GM21526 (cell line): Measurements from ENCODE around the gene NPHP1.
"Not testable (repeated sequence)": the region's sequence is repeated elsewhere in the genome, so short reads cannot be mapped to it uniquely, and the experiment has no call there.

Experiments
- ATAC-seq: cut with Tn5 transposase; IDR thresholded peaks from one replicate; pipeline ENCODE4 v1.9.1; 2021; ENCODE audit warnings: moderate library complexity; ENCODE audit not compliant: unreplicated experiment, low FRiP score

NPHP1 gene

DNA sequence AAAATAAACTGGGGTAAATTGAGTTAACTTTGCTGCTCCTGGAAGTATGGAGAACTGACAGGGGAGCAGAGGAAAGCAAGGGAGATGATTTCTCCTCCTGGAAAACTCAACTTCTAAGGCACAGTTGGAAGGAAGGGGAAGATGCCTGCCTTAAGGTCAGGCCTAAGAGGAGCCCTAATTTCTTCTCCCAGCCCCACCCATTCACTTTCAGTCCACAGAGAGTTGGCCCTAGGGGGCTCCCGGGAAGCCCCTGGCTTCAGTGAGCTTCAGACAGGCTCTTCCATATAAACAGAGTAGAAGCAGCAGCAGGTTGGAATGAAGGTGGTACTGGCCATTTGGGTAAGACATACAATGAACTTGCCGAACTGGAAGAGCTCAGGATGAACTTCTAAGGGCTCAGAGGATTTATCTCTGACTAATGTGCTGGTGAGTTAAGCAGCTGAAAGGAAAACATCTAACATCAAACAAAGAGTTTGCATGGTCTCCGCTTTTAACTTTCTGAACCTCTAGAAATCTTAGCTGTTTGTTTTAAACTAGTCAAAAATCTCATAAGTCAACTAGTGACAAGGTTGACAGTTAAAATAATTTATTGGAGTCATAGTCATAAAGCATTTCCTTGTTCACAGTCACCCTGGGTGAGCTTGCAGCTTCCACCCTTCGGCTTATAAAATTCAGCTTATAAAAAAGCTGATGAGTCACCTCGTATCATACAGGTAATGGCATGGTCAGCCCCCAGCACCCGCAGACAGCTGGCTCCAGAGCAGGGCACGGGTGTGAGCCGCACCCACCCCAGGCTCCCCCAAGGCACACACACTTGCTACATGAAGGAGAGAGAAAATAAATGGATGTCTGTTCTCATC is 99.0 kb downstream of the NPHP1 start:
- no peak for ATAC-seq

DNA sequence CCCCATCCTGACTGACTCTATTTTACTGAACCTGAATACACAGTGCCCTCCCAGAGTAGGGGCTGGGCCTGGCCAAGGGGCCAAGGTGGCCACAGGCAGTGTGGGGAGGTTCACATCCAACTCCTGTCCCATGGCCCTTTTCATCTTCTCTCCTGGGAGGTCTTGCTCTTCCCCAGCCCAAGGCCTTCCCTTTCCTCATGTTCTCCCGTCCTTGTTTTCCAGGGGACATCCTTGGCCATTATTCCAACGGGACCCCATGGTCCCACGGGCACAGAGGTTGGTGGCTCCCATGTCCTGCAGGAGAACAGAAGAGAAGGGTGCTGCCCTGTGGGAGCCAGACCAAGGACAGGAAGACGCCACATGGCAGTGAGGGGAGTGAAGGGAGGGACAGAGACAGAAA is 99.6 kb downstream of the NPHP1 start:
- ATAC-seq, result no peak

DNA sequence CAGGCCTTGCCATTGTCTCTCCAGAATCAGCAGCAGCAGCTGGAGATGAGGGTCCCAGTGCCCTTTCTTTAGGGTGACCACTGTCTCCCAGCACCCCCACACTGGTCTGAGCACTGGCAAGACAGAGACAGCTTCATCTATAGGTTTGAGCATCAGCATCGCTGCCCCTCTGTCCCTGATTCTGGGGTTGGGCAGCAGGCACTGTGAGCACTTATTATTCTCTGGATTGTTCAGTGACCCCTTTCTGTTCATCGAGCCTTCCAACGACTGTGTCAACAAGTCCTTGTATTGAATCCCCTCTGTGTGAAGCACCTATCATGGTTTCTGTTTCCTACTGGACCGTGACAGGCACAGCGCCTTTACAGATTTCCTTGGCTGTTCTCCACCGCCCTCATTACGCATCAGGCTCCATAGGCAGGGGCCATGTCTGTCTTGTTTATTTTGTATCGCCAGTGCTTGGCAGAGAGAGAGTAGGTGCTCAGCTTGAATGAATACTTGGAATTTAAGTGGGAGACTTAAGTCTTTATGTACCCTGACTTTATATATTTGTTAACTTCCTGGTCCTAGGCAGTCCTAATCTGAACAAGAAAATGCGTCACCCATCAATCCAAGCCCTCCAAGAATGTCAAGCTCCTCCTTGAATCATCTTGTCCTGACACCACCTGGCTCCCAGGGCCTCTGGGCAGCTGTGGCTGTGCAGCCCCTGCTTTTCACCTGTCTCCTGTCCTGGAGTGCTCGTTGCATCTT is 100.6 kb downstream of the NPHP1 start:
- no peak for ATAC-seq

GRCh38 chr2:110103061-110103961 is 101.5 kb downstream of the NPHP1 start:
- ATAC-seq, result no peak

DNA sequence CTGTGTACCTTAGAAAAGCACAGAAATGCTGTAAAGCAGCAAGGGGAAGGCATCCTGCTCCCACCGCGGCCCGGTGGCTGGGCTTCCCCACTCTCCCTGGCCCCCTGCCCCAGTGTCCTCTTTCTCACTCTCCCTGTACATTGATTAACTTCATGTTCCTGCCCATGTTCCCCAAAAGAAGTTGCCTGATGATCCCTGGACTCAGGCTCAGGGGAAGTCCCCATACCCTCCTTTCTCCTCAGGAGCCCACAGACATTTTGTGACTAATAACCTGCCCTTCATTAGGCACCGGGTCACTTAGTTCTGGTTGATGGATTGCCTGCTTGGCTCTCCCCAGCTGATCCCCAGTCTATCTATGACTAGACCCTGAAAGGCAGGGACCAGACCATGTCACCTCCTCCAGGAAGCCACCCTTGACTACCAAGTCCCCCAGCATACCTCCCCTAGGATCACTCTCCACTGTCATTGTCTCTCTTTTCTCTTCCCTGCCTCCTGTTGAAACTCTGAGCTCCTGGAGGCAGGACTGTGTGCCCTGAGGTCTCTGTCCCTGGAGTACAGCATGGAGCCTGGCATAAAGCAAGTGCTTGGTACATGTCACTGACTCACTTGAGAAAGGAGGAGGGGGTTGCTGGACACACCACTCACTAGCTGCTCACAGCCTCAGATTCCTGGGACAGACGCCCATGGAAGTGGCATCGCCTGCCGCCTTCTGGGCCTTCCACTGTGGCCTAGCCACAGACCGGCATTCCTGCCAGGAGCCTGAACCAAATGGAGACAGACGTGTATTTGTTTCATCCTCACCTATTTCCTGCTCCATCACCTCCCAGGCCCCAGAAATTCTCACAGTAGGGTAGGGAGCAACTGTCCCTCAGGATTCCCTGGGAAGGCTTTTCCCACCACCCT is 102.7 kb downstream of the NPHP1 start:
- no peak for ATAC-seq

DNA sequence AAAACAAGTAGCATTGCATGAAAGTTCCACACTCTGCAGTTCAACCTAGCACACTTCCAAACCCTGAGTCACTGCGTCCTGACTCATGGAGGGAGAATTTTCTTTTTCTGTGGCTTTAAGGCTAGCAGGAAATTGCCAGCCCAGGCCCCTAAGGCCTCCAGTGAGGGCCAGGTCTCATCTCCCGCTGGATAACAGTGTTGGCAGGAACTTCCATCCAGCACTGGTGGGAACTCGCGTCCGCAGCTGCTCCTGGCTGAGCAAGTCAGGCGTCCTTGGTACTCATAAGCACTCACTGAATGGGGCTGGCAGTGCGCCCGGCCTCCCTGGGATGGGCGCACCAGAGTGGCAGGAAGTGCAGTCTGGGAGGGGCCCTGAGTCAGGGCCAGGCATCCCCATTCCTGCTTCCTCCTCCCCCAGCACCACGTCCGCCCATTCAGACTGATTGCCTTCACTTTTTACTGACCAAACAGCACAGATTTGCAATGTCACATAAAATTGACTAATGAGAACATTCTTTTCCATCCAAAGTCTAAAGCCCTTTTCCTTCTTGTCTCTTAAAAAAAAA is 103.5 kb downstream of the NPHP1 start:
- ATAC-seq, result no peak

GRCh38 chr2:110100880-110101279 is 103.9 kb downstream of the NPHP1 start:
- ATAC-seq, result not testable (repeated sequence)

DNA sequence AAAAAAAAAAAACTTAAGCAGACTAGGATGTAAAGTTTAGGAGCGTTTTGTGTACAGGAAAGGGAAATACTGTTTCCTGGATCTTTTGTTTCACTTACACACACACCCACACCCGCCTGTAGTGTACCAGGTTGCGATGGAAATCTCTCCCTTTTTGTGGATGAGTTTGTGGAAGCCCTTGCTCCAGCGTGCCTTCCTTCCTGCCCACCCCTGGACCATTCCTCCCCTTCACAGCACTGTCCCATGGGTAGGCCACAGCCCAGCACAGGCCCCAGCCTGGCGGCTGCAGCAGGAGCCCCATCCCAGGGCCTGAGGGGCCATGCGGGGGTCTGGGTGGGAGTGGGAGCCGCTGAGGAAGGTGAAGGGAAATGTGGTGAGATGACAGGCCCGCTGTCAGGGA is 104.3 kb downstream of the NPHP1 start:
- no peak for ATAC-seq

- ATAC-seq, result no peak
Observed at GRCh38 chr2:110099471-110100225, 105.2 kb downstream of the NPHP1 start.

GRCh38 chr2:110099038-110099425 is 105.8 kb downstream of the NPHP1 start:
- ATAC-seq, result no peak

- ATAC-seq, result no peak
Observed at GRCh38 chr2:110097506-110098220, 107.2 kb downstream of the NPHP1 start.

DNA sequence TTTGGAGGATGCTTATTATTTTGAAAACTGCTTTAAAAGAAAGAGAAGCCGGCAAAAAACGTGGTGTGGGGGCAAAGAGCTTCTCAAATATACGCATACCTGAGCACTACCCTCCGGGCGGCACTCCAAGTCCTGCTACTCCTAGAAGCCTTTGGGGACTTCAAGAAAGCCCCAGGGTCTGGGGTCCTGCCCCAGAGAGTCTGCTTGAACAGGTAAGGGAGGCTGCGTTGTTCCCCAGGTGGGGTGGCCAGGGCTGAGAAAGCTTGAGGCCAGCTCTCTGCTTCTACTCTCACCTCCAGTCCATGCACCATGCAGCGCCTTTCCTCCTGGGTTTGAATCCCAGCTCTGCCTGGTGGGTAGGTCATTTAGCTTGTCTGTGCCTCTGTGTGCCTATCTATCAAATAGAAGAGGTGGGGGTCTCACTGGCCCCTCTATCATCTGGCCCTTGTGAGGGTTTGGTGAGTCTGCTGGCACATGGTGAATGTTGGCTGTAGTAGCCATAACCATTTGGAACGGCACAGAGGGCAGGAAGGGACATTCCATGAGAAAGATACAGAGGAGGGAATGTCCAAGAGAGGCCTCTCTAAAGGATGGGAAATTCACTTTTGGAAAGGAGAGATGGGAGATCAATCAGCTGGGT is 108.7 kb downstream of the NPHP1 start:
- no peak for ATAC-seq

DNA sequence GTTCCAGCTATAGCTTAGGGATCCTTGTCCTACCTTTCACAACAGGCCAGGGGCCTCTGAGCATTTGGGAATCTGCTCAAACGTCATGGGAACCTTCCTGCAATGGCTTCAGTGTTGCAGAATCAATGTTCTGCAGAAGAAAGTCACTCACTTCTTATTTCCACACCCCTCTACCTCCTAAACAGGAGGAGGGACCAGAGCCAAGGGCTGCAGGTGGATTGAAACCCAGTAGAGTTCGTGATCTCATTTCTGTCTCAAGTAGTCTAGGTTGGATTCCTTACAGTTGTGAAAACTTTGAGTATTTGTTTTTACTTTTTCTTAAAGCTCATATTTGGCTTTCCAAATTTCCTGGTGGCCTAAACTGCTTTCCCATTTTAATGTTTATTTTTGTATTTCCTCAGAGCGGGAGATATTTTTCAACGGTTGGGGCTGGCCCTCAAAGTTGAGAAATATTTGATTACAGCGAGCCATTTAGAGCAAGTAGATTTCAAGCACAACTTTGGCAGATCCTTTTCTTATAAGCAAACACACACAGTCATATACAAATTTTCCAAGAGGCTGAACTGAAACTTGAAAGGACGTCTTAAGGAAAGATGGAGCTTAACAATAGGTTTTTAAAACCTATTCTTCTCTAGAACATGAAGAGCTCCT is 109.8 kb downstream of the NPHP1 start:
- not testable (repeated sequence) for ATAC-seq

DNA sequence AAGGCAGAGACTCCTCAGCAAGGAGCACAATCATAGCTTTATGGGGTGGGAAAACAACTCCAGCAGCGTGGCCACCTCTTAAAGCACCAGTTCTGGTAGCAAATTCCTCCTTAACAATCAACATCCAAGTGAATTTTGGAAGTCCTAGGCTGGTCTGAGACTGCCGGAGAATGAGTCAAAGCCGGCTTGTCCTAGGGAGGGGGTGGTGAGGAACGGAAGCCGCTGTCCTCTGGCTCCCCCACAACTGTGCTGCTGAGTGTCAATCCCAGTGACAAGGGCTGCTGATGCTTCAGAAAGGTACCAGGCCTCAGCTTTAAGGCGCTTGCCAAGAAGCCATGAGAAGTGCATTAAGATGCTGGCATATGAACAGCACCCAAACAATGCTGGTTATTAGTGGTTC is 110.9 kb downstream of the NPHP1 start:
- ATAC-seq, result not testable (repeated sequence)

GRCh38 chr2:110090164-110090563 is 114.6 kb downstream of the NPHP1 start:
- not testable (repeated sequence) for ATAC-seq

- ATAC-seq, result not testable (repeated sequence)
Observed at GRCh38 chr2:110083757-110084156, 121.1 kb downstream of the NPHP1 start.

DNA sequence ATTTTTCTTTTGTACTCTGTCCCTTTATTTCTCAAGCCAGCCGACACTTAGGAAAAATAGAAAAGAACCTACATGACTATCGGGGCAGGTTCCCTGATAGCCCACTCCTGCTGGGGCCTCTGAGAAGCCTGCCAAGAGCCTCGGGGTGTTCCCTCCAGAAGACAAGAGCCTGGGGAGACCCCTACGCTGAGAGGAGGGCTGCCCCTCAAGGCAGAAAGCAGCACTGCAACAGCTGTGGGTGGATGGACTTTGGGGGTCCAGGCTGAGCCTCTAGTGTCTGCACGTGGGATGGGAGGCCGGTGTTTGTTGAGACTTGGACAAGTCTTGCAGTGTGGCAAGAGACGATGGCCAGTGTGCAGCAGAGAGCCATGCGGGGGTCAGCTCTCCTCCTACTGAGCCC is 121.7 kb downstream of the NPHP1 start:
- not testable (repeated sequence) for ATAC-seq
